GM18870 (cell line): ENCODE measurements around the gene SCP2.
"Not testable (repeated sequence)": the region's sequence is repeated elsewhere in the genome, so short reads cannot be mapped to it uniquely, and the experiment has no call there.

Experiments used
- ATAC-seq: cut with Tn5 transposase; IDR thresholded peaks from one replicate; pipeline ENCODE4 v1.9.1; 2021; ENCODE audit warnings: moderate library complexity; ENCODE audit not compliant: unreplicated experiment

SCP2 gene

DNA sequence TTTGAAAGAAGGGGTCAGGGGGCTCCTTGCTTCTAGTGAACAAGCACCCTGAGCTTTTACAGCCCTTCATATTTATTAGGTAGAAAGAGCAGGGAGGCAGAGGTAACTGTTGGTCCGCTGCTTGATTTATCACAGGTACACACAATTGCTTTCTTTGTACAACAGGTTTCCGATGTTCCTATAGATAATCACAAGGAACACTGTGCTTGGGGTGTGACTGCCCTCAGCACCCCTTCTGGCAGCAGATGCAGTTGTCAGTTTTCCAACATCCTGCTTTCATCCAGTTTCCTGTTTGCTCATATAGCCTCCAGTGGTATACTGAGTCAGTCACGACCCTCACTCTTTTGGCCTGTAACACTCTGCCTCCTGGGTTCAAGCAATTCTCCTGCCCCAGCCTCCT lies 40.6 kb downstream of the SCP2 start:
- no peak for ATAC-seq

DNA sequence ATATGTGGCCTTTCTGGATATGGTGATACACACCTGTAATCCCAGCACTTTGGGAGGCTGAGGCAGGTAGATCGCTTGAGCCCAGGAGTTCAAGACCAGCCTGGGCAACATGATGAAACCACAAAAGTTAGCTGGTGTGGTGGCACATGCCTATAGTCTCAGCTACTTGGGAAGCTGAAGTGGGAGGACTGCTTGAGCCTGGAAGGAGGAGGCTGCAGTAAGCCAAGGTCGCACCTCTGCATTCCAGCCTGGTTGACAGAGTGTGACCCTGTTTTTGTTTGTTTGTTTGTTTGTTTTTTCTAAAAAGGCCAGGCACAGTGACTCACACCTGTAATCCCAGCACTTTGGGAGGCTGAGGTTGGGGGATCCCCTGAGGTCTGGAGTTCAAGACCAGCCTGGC lies 42.2 kb downstream of the SCP2 start:
- ATAC-seq: not testable (repeated sequence)

DNA sequence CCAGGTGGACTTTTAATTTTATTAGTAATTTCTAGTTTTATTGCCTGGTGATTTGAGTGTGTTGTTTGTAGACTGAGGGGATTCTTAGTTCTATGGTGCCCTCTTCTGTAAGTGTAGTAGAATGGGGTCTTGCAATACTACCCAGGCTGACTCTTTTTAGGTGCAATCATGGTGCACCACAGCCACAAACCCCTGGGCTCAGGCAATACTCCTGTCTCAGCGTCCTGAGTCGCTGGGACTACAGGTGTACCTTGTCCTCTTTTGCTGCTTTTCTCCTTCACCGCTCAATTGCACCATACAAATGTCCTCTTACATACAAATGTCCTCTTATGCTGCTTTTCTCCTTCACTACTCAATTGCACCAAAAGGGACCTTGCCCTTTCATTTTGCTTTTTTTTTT lies 43.1 kb downstream of the SCP2 start:
- ATAC-seq: no peak

DNA sequence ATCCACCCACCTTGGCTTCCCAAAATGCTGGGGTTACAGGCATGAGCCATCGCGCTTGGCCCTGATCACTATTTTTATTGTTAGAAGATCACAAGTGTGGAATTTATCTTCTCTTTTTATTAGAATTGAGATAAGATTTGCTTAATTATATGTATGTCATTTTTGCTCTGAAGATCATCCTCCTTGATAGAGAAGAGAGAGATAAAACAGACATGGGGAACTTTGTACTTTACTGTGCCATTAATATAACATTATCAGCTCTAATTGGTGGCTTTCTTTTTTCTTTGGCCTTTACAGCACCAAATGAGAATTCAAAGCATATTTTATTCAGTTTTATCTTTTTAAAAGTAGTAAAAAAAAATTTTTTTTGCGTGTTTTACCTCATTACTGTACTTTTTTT lies 46.8 kb downstream of the SCP2 start:
- ATAC-seq: no peak

DNA sequence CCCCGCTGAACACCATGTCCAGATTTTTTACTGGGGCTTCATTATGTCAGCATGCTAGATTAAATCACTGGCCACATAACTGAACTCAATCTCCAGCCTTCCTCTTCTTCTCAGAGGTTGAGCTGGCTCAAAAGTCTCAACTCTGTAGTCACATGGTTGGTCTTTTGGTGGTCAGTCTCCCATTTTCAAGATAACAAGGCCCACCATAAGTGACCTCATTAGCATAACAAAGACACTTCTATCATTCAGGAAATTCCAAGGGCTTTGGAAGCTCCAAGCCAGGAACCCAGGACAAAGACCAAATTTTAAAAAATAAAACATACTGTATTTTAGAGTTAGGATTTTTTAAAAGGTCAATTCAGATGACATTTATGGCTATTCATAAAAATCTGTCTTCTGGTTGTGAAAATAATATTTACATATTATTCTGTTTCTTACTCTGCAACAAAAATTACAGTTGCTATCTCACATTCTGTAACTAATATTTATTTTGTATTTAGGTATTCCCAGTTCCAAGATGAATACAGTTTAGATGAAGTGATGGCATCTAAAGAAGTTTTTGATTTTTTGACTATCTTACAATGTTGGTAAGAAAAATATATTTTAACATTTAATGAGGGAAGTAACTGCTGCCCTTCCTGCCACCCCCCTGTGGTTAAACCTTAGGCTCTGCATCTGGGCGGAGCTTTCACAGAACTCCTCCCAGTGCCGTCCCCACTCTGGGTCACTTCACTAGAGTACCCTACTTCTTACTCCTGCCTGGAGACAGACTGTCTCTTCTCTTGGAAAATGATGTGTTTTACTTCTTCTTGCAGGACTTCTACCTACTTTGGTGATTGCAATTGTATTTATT lies 49.3 kb downstream of the SCP2 start:
- ATAC-seq: no peak

DNA sequence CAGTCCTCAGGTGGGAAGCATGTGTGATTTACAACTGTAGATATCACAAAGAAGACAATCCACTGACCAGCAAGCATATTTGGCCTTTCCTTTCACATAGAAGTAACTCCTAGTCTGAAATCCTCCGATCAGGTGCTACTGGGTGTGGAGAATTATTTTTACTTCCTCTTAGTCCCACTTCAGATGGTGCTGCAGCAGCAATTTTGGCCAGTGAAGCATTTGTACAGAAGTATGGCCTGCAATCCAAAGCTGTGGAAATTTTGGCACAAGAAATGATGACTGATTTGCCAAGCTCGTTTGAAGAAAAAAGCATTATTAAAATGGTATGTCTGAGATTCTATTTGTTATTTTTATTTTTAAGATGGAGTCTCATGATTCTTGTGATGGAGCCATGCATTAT lies 51.0 kb downstream of the SCP2 start:
- no peak for ATAC-seq

DNA sequence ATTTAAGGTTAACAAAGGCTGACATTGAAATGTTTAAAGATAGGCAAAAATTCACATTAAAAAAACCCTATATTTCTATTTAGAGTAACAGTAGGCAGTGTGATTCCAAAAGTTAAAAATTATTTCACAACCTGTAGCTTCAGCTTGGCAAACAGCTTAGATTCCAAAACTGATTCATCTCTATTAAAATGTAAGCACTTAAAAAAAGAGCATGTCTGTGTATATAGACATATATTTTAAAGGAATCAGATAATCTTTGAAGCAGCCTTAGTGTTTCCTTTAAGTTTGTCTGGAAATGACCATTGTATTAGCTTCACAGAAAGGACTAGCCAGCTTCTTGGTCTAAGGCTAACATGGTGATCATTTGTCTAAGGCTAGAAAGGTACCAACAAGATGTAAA lies 65.7 kb downstream of the SCP2 start:
- not testable (repeated sequence) for ATAC-seq

DNA sequence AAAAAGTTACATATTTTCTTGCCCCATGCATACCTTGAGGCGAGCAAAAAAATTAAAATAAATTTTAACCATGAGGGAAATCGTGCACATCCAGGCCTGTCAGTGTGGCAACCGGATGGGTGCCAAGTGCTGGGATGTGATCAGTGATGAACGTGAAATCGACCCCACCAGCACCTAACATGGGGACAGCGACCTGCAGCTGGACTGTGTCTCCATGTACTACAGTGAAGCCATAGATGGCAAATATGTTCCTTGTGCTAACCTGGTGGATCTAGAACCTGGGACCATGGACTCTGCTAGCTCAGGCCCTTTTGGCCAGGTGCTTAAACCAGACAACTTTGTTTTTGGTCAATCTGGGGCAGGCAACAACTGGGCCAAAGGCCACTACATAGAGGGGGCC lies 67.6 kb downstream of the SCP2 start:
- no peak for ATAC-seq

DNA sequence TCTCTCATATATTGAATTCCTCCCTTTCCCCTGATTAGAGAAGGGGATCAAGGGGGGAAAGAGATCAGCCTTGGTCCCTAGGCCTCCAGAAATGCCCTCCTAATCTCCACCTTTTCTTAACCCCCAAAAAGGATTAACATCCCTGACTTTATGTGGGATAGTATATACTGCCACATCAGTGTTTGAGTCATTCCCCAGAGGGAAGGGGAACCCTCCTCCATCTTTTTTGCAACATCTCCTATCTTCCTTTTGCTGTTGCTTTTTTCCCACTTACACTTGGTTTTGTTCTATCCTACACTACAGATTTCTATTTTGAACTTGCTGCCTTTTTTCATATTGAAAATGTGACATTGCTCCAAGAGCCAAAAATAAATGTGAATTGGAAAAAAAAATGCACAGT lies 69.6 kb downstream of the SCP2 start:
- no peak for ATAC-seq

DNA sequence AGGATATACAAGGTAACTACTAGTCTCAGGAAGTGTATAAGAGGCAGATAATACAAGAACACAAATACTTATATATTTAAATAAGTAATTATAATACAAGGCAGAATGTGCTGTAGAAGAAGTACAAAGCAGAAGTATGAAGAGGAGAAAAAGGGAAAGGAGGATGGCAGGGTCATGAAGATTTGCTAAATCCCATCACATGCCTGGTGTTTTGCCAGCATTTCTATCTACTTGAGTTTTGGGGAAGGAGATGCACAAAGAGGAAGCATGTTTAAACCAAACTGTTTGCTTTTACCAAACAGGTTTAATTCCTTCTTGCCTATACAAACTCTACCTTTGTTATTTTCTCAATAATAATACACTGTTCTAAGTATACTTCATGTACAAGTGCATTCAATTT lies 74.1 kb downstream of the SCP2 start:
- no peak for ATAC-seq

DNA sequence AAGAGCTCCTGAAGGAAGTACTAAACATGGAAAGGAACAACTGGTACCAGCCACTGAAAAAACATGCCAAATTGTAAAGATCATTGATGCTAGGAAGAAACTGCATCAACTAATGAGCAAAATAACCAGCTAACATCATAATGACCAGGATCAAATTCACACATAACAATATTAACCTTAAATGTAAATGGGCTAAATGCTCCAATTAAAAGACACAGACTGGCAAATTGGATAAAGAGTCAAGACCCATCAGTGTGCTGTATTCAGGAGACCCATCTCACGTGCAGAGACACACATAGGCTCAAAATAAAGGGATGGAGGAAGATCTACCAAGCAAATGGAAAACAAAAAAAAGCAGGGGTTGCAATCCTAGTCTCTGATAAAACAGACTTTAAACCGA lies 79.5 kb downstream of the SCP2 start:
- ATAC-seq: not testable (repeated sequence)

DNA sequence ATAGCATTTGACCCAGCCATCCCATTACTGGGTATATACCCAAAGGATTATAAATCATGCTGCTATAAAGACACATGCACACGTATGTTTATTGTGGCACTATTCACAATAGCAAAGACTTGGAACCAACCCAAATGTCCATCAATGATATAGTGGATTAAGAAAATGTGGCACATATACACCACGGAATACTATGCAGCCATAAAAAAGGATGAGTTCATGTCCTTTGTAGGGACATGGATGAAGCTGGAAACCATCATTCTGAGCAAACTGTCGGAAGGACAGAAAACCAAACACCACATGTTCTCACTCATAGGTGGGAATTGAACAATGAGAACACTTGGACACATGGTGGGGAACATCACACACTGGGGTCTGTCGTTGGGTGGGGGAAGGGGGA lies 83.2 kb downstream of the SCP2 start:
- ATAC-seq: not testable (repeated sequence)

DNA sequence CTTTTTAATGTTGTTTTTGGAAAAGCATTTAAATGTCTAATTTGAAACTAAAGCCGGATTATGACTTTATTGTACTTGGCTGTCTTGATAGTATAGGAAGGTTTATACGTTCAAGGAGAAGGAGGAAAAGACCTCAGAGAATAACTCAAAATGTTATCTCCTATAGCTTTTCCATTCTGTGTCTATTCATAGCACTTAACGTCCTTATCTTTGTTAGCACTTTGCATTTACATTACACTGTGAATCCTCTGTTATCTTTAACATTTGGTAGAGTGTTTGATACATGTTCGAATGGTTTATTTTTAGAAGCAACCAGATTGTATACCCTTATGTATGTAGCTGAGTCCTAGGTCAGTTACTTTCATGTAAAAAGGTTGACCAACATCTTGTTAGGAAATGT lies 84.1 kb downstream of the SCP2 start:
- ATAC-seq: no peak

DNA sequence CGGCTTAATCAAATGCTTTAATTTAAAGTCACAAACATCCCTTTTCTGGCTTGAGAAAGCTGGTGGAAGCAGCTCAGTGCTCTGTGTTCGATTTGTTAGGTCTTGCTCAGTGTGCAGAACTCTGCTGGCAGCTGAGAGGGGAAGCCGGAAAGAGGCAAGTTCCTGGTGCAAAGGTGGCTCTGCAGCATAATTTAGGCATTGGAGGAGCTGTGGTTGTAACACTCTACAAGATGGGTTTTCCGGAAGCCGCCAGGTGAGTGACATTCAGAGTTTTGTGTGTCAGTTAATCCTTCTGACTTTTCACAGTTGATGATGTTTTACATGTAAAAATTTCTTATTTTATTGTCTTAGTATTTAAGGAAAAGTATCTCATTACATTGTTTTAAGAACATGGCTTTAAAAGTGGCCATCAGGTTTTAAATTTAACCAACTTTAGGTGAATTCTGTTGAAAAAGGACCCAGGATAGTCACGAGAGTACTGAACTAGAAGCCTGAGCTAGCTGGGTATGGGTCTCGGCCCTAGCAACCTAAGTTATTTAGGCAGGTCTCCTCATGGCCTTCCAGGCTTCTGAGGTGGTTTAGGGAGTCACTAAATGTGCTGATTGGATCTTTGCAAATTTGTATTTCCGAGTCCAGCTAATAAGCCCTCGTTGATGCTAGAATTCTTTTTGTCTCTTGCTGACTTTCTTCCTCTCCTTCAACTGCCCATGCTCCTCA lies 87.9 kb downstream of the SCP2 start:
- ATAC-seq: peak; percentile 81

DNA sequence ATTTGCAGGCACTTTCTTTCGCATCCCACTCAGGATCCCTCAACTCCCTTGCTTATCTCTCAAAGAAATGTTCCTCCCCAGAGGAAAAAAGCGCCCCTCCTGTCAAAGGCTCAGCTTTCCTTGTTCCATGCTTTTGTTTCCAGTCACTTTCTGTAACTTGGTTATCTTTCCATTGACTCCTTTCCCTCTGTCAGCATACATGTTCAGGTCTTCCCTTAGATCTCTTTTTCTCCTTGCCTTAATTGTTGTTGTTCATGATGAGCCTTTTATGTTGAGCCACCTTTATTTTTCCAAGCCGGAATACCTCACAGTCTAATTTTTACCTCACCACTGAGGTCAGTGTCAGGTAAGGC lies 88.4 kb downstream of the SCP2 start:
- ATAC-seq: no peak

DNA sequence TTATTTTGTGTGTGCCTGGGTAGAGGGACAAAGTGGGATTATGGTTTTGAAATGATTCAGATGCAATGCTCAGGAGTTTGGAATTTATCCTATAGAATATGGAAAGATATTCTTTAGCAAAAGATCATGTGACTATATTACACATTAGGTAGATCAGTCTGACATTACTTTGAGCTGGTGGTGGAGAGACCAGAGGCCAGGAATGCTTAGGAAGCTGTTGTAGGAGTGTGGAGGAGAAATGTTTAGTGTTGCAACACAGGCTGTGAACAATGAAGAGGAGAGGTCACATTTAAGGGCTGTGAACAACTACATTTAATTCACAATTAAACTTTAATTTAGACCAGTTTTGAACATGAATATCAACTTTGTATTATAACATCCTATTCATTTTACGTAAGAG lies 89.6 kb downstream of the SCP2 start:
- no peak for ATAC-seq

DNA sequence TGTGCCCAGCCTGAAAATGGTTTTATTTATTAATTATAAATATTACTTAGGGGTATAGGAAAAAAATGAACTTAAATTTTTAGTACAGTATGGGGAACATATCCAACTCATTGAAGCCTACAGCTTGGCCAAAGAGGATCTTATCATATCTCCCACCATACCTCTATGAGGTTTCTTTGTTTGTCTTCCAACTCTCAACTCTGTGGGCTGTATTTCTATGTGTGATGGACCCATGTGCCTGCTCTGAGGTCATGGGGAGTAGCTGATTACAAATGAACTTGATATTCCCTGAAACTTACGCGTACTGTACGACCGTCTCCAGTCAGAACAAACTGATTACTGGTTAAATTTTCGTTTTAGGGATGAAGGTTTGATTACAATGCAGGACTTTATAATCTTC lies 93.5 kb downstream of the SCP2 start:
- ATAC-seq: no peak

DNA sequence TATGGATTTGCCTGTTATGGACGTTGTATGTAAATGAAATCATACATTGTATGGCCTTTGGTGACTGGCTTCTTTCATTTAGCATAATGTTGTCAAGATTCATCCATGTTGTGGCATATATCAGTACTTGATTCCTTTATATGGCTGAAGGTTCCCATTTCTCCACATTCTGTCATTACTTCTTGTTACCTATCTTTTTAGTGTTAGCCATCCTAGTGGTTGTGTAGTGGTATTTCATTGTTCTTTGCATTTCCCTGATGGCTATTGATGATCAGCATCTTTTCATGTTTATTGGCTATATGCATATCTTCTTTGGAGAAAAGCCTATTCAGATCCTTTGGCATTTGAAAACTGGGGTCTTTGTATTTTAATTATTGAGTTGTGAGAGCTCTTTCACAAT lies 95.1 kb downstream of the SCP2 start:
- ATAC-seq: no peak

DNA sequence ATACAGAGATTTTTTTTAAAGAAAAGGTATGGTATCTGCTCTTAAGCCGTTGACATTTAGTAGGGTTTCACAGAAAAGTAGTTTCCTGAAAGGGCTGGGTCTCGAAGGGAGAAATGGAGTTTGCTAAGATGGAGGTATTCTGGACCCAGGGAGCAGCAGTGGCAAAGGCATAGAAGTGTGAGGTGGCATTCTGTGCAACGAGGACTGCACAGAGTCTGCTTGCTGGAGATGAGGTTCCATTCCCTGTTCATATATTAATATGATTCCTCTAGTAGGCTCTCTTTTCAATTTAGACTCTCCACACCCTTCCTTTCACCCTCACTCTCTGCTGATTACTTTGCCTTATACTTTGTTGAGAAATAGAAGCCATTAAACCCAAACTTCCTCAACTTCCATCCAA lies 96.5 kb downstream of the SCP2 start:
- ATAC-seq: no peak

DNA sequence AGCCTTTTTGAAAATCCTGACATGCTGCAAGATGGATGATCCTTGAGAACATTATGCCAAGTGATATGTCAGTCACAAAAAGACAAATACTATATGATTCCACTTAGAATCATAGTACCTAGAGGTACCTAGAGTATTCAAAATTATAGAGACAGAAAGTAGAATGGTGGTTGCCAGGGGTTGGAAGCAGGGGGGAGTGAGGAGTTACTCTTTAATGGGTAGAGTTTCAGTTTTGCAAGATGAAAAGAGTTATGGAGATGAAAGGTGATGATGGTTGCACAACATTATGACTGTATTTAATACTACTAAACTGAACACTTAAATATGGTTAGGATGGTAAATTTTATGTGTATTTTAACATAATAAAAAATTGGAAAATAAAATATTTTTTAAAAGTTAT lies 97.0 kb downstream of the SCP2 start:
- no peak for ATAC-seq

DNA sequence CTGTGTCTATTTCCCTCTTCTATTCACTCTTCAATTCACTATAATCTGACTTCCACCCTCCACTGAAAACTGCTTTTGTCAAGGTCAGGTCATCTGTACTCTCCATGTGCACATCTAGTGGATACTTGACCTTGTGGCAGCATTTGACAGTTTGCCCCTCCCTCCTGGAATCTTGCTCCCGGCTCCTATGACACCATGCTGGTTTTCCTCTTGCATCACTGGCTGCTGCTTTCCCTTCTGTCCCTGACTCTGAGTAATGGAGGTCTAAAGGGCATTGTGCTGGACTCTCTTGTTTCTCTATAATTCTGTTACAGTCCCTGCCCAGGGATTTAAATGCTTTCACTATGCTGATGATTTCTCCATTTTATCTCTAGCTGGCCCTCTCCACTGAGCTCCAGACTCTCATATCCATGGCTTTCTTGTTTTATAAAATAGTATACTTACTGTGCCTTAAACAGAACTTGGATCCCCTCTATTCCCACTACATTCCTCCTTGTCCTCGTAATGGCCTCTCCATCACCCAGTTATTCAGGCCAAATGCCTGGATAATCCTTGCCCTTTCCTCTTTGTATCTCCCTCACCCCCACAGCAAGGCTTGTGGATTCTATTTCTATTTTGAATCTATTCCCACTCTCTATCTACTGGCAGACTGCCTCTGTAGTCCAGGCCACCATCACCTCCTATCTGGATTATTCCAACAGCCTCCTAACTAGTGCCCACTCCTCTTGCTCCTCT lies 98.1 kb downstream of the SCP2 start:
- no peak for ATAC-seq

DNA sequence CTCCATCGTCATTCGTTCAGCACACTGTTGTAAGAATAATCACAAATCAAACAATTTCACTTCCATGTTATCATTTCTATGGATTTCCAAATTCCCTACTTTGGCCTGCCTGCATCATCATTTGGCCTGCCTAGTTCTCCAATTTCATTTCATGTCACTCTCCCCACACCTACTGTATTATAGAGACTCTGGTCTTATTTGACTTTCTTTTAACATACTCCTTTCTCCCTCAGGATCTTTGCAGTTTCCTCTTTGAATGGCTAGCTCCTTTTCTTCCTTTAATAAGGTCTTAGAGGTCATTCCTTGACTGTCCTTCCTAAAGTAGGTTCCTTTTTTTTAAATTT lies 98.7 kb downstream of the SCP2 start:
- no peak for ATAC-seq
